HG03520 (cell line): ENCODE results near the gene GOSR2.

Experiments
- ATAC-seq: cut with Tn5 transposase; IDR thresholded peaks from one replicate; pipeline ENCODE4 v1.9.1; 2021; ENCODE audit warnings: mild to moderate bottlenecking, moderate library complexity; ENCODE audit not compliant: unreplicated experiment

Gene GOSR2

DNA sequence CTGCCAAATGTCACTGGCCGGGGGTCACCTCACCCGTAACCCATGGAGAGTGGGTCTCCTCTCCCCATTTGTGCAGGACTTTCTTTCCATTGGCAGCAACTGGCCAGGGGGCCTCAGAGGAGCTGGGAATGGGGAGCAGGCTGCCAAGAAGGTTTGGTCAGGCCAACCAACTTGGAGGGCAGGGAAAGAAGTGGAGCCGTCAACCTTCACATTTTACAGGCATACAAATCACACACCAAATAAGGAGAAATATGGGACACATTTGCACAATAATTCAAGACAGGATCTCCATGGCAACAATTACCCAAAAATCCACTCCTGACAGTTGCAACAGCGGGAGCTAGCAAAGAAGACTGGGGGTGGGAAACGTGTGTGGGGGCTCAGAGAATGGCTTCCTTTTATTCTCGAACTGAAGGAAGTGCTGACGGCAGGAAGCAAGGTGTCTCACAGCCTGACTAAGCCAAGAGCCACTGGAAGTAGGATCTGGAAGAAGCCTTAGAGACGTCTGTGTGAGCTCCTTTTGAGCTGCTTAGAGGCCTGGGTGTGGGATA, 35.2 kb downstream of the GOSR2 start:
- ATAC-seq: no peak

DNA sequence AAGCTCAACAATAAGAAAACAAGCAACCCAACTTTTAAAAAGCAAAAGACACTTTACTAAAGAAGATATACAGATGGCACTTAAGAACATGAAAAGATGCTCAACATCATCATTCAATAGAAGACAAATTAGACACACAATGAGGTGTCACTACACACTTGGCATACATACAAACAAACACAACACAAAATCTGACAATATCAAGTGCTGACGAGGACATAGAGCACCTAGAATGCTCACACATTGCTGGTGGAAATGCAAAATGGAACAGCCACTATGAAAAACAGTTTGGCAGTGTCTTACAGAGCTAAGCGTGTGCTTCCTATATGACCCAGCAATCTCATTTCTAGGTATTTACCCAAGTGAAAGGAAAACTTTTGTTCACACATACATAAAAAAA, 37.2 kb downstream of the GOSR2 start:
- no peak for ATAC-seq

- ATAC-seq: no peak
Measured at GRCh38 chr17:46962374-46962790, 39.4 kb downstream of the GOSR2 start.

DNA sequence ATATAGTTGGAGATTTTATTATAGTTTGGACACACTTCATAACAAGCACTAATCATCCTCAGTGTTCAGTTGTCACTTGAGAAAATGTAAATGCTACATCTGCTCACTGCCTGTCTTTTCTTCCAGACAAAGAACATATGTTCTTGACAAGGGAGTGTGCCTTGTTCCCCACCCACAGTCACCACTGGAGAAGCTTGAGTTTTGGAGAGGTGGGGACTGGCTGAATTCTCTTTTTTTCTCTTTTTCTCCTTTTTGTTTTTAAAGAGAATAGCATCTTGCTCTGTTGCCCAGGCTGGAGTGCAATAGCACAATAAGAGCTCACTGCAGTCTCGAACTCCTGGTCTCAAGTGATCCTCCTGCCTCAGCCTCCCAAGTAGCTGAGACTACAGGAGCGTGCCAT, 40.6 kb downstream of the GOSR2 start:
- ATAC-seq: no peak

- no peak for ATAC-seq
Measured at GRCh38 chr17:46964315-46965265, 41.6 kb downstream of the GOSR2 start.

DNA sequence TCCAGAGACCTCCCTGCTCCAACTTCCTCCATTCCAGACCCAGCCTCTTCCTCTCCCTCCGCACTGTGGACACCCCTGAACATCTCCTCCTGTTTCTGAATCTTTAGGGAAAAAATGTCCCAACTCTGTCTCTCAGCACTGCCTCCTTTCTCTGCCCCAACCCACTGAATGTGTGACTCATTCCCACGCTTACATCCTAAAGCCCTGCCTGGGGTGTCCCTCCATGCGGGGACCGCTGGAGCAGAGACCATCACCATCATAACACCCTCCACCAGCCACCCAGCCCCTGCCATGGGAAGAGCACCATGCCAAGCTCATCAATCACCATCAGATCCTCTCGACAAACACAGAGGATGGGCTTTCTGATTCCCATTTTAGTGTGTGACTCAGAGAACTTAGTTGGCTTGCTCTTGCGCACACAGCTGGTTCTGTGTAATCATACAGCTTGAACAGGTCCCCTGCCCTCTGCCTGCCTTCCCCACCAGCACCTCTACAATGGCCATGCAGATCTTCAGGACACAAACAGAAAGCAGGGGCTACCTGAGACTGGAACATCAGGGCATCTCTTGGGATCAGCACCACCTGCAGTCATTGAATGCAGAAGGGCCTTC, 45.4 kb downstream of the GOSR2 start:
- no peak for ATAC-seq

- no peak for ATAC-seq
Measured at GRCh38 chr17:46968896-46969295, 45.9 kb downstream of the GOSR2 start.

DNA sequence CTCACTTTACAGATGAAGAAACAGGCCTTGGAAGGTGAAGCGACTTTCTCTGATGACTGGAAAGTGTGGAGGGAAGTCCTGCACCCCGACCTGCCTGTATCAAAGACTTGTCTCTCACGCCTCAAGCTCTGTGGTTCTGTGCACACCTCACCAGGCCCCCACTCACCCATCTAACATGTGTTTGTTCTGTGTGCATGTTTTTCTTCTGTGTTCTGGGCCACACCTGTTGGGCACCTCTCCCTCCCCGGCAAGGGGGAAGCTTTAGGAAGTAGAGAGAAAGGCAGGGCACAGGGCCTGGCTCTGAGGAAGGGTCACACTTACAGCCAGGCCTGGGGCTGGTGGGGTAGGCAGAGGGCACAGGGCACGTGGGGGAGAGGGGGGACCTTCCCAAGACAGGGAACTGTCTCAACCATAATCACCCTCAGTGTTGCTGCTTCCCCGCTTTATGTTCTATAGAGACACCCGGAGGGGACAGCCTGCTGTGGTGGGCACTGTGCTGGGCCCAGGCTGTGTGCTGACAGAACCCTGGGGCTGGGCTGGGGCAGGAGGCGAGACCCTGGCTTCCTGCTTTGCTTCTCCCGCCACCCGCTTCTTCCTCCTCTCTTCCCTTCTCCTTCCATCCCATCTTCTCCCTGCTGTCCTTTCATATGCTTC, 48.8 kb downstream of the GOSR2 start:
- no peak for ATAC-seq

DNA sequence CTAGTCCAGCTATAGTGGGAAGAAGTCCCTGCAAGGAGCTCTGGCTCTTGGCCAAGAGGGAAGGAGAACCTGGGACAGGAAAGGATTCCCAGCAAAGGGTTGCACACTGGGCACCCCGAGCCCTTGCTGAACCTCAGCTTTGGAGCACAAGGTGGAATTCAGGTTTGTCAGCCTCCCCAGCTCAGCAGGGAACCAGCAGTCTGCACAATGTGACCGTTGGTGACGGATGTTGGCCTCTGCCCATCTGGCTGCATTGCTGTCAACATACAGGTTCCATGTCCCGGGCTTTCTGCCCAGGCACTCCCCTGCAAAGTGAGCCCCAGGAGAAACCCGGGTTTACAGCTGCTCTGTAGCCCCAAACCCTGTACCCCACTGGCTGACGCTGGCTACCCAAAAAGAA, 49.4 kb downstream of the GOSR2 start:
- ATAC-seq: no peak

DNA sequence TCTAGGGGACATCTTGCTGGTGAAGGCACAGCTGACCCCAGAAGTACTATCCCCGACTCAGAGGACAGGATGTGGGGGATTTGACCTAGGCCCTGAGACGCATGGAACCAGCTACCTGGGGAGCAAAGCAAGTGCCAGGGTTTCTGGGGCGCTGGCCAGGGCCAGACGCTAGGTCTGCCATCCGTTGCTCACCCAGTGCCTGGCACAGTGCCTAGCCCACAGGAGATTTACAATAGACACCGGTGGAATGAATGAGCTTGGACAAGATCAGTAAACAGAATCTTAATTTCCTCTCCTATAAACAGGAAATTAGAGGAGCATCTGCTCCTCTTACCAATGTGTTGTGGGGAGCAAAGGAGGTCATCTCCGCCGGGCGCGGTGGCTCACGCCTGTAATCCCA, 51.1 kb downstream of the GOSR2 start:
- no peak for ATAC-seq

DNA sequence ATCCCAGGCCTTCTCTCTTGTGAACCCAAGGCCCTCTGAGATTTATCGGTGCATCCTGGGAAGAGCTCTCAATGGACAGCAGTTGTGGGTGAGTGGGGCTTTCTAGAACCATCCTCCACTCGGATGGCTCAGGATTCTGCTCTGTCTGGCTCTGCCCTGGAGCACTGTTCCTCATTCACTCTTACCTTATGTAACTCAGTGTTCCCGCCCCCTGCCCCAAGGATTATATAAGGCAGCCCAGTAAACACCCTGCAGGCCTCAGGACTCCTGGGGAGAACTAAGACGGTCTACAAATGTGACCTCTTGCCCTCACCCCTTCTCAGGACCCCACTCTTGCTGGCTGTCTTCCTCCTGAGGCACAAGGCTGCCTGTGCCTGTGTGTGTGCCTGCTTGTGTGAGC, 52.3 kb downstream of the GOSR2 start:
- ATAC-seq: no peak

GRCh38 chr17:46976626-46977270, 53.8 kb downstream of the GOSR2 start:
- no peak for ATAC-seq

GRCh38 chr17:46977348-46977747, 54.4 kb downstream of the GOSR2 start:
- no peak for ATAC-seq

- ATAC-seq: no peak
Measured at GRCh38 chr17:46977750-46978488, 55.0 kb downstream of the GOSR2 start.

GRCh38 chr17:46978489-46979146, 55.7 kb downstream of the GOSR2 start:
- ATAC-seq: no peak

DNA sequence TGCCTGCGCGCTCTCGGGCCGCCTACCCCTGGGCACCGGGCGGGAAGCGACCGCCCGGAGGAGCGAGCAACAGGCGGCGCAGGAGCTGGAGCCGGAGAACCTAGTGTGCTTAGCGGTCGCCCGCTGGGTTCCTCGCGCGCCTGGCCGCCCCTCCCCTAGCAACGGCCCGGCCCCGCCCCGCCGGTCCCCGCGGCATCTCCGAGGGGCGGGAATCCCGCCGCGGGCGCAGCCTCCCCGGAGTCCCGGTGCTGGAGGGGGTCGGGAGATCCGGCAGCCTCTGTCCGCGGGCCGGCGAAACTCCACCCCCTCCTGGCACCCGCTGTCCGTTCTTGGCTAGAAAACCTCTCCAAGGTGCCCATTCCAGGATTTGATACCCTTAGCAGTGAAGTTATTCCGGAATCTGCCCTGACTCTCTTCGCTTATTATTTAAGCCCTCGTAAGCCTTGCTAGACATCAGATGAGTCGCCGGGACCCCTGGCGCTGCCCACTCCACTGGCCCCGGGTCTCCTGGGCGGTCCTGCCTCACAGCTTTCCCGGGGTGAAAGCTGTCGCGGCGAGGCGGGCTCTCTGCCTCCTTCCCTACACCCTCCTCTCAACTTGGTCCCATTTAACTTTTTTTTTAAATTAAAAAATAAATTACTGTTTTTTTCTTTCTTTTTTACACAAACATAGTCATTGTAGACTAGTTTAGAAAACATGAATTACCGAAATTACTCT, 56.3 kb downstream of the GOSR2 start, which contains the start of gene RPRML:
TSS of gene RPRML (minus strand) at position 107 of the 717 bp plus-strand sequence. CDS start 246 bp downstream, outside the sequence.
- ATAC-seq: no peak

DNA sequence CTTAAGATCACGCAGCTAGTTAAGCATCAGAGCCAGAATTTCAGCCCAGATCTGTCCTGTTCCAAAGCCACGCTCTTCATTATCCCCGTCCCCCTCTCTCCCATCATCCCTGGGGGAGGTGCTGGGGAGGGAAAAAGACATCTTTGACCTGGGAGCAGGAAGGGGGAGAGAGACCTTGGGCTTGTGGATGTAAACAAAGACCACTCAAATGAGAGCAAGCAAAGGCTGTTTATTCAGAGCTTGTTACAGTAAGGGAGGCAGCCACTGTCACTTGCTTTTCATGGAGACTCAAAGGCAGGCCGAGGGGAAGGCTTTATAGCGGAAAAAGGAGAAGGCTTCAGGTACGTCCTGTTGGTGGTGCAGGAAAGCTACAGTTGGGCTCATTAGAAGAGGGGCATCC, 59.6 kb downstream of the GOSR2 start:
- no peak for ATAC-seq

DNA sequence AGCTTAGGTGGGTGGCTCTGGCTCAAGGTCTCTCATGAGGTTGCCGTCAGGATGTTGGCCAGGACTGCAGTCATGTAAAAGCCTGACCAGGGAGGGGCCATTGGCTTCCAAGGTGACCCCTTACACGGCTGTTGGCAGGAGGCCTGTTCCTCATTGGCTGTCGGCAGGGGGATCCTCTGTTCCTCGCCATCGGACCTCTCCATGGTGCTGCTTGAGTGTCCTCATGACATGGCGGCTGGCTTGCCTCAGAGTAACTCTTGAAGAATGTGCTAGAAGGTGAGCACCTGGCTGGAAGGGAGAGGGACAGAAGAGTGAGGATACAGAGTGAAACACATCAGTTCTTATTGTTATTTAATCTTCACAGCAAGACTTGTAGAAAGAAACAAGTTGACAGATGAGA, 60.8 kb downstream of the GOSR2 start:
- ATAC-seq: no peak

GRCh38 chr17:46984341-46984740, 61.4 kb downstream of the GOSR2 start:
- ATAC-seq: no peak
